ENCODE measurements around the gene C1QTNF9. TPM values are rescaled to one million over a fixed set of nuclear protein-coding genes. Genes with fewer than 3 reads are reported as not detected.

Gene C1QTNF9
- total and polyA plus RNA-seq, 2 of the 8 experiments (the other 6 are each of a cell fraction or from before 2014, with no cell fraction given) = not detected

GRCh38 chr13:24293746-24294145 lies 15.6 kb upstream of the C1QTNF9 start:
- Histone ChIP-seq H4K5ac (ENCODE audit: insufficient read length, low read depth, low read length) (no peak overlapping the region), H3K4me3 (ENCODE audit: extremely low read depth in 1 of 4, insufficient read depth in 2 of 4, low read depth in 3 of 4, low read length in 4 of 4) (no peak overlapping the region), H3K23ac (ENCODE audit: insufficient read length) (no peak overlapping the region), H3K9me3 (ENCODE audit: insufficient read depth in 2 of 2, low read depth in 1 of 2, low read length in 1 of 2) (no peaks in the 10 kb centered on the region), H3K27ac (ENCODE audit: low read depth, low read length) (no peak overlapping the region), H3K79me2 (ENCODE audit: control insufficient read depth in 1 of 2, insufficient read depth in 2 of 2, low read length in 2 of 2) (no peaks in the 10 kb centered on the region), H3K27me3 (replicated peaks in 1 of 4; ENCODE audit: control insufficient read depth in 3 of 4, extremely low read depth in 1 of 4, insufficient read depth in 3 of 4, low read length in 3 of 4) (no peaks in the 10 kb centered on the region), H2BK12ac (ENCODE audit: low read depth, low read length) (no peak overlapping the region), H4K20me1 (replicated peaks in 1 of 2; ENCODE audit: control insufficient read depth in 1 of 2, insufficient read depth in 2 of 2, low read length in 2 of 2) (peaks cover 1 to 2% of the 10 kb centered on the region in 2 experiments), H3K18ac (ENCODE audit: extremely low read depth, low read length) (no peak overlapping the region), H3K4me1 (replicated peaks in 1 of 4; ENCODE audit: control insufficient read depth in 3 of 4, insufficient read depth in 4 of 4, low read length in 3 of 4) (no peaks in the 10 kb centered on the region), H2BK120ac (replicated peaks; ENCODE audit: low read depth, low read length) (no peak overlapping the region), H3K23me2 (ENCODE audit: low read depth, low read length) (no peaks in the 10 kb centered on the region), H2BK15ac (ENCODE audit: low read length) (no peak overlapping the region), H3K9ac (replicated peaks in 1 of 4; ENCODE audit: extremely low read depth in 1 of 4, low read depth in 3 of 4, low read length in 3 of 4) (no peak overlapping the region), H2AFZ (ENCODE audit: low read length) (no peak overlapping the region), H2BK20ac (ENCODE audit: low read length) (no peak overlapping the region), H3K4me2 (ENCODE audit: insufficient read depth in 1 of 2, low read depth in 2 of 2, low read length in 2 of 2) (no peak overlapping the region), H3K14ac (ENCODE audit: insufficient read length) (no peak overlapping the region), H2AK5ac (ENCODE audit: low read depth, low read length) (no peak overlapping the region), H4K91ac (replicated peaks; ENCODE audit: insufficient read length, low read length) (no peak overlapping the region), H4K8ac (ENCODE audit: extremely low read depth, insufficient read depth, low read length) (no peak overlapping the region), H3K4ac (replicated peaks; ENCODE audit: insufficient read length, low read depth, low read length) (no peak overlapping the region), H3K36me3 (ENCODE audit: control insufficient read depth in 2 of 4, insufficient read depth in 4 of 4, low read length in 3 of 4) (peaks cover 5 to 16% (median 10%) of the 10 kb centered on the region in 4 experiments; a peak in 5 of 8 replicates), H2BK5ac (ENCODE audit: low read depth, low read length) (no peak overlapping the region), H3K79me1 (ENCODE audit: low read depth, low read length) (peaks cover 2% of the 10 kb centered on the region; the same call in 1 of the 2 replicates), H3K56ac (replicated peaks; ENCODE audit: insufficient read length, low read depth, low read length) (no peak overlapping the region)
- TF ChIP-seq RNF2 (IDR thresholded peaks at IDR 0.05; ENCODE audit: borderline replicate concordance, low read depth, low read length, missing control alignments, poor library complexity, severe bottlenecking) = no peak
- TF ChIP-seq GABPA (IDR thresholded peaks at IDR 0.05; ENCODE audit: borderline replicate concordance, insufficient read depth, low read length) = no peak
- TF ChIP-seq SP2 (IDR thresholded peaks at IDR 0.05; ENCODE audit: low read length) = no peak
- TF ChIP-seq CHD1 (IDR thresholded peaks at IDR 0.05; ENCODE audit: low read depth, low read length) = no peak
- TF ChIP-seq SRF (IDR thresholded peaks at IDR 0.05; ENCODE audit: low read depth, low read length) = no peak
- TF ChIP-seq RBBP5 (IDR thresholded peaks at IDR 0.05; ENCODE audit: borderline replicate concordance, low read depth, low read length) = no peak
- no peak for TF ChIP-seq POLR2A (IDR thresholded peaks at IDR 0.05; ENCODE audit: control extremely low read depth in 1 of 2, low read depth in 2 of 2, low read length in 2 of 2)
- no peak for TF ChIP-seq POLR2AphosphoS5 (IDR thresholded peaks at IDR 0.05; ENCODE audit: low read depth, low read length)
- no peak for TF ChIP-seq JUND (IDR thresholded peaks at IDR 0.05; ENCODE audit: low read length)
- no peak for TF ChIP-seq TCF12 (IDR thresholded peaks at IDR 0.05; ENCODE audit: low read depth, low read length)
- no peak for TF ChIP-seq KDM4A (IDR thresholded peaks at IDR 0.05; ENCODE audit: low read depth, low read length, severe bottlenecking)
- 96% methylated on average over 10 of the region's 10 CpGs; no CpG with 5 or more reads in 1 of the 2 experiments for WGBS, 2 experiments (ENCODE audit: extremely low coverage in 1 of 2, insufficient coverage in 1 of 2, insufficient read length in 1 of 2, insufficient replicate concordance in 2 of 2, low coverage in 1 of 2, low lambda C conversion rate in 2 of 2, missing lambda C conversion rate in 1 of 2)
- DNase-seq (ENCODE audit: low read depth in 1 of 2, low spot score in 2 of 2) (no peak), FAIRE-seq (no peak)
- CTCF ChIA-PET (ENCODE audit: partially characterized antibody) = interaction anchor here (0.8 to 0.9 kb wide), 2 partner anchors 201 to 236 kb away, joined by 3 read pairs; no protein-coding TSS in a partner anchor
- POLR2A ChIA-PET (ENCODE audit: partially characterized antibody) = no interaction called here
